Fibroblast of lung (primary cell): ENCODE measurements around the gene COL7A1.

Source experiments
- EZH2 ChIP-seq: IDR thresholded peaks from 2 replicates; pipeline ENCODE4 v1.5.1; 2012; ENCODE audit warnings: low read length, control low read depth, mild to moderate bottlenecking; ENCODE audit errors: missing control alignments
- TF ChIP-seq, protein P1 (sequence below), 2 donors: IDR thresholded peaks in 1 of 2; conservative IDR thresholded peaks in 1 of 2; 1 replicate in 1 of 2; 2 replicates in 1 of 2; pipeline ENCODE4 v1.5.1; 2011 to 2012; ENCODE audit warnings: low read length in 2 of 2, control low read depth in 1 of 2, inconsistent platforms in 1 of 2, low read depth in 1 of 2, mild to moderate bottlenecking in 1 of 2

DNA sequence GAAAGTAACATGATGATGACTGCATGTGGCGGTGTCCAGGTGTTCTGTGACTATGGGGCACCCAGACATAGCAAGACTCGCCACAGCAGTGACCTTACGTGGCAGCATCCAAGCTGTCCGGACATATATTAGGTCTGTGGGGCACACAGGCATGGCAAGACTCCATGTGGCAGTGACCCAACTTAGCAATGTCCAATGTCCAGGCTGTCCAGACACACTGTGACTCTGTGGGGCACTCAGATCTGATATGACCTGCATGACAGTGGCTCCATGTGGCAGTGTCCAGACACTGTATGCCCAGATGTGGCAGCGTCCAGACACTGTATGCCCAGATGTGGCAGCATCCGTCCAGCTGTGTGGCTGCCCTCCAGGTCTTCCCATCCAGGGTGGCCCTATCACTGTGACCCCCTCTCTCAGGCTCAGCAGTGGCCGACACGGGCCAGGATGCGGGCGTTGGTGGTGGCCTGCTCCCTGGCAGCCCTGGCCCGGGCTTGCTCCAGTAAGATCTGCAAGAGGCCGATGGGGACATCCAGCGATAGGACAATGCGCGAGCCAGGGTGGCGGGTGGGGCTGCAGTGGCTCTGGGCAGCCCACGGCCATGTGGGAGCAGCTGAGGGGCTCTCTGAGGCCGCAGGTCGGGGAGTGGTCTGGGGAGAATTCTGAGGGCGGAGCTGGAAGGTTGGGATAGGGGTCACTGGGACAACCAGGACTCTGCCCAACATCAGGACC lies 32.6 kb downstream of the COL7A1 start:
- TF ChIP-seq, protein P1, sequence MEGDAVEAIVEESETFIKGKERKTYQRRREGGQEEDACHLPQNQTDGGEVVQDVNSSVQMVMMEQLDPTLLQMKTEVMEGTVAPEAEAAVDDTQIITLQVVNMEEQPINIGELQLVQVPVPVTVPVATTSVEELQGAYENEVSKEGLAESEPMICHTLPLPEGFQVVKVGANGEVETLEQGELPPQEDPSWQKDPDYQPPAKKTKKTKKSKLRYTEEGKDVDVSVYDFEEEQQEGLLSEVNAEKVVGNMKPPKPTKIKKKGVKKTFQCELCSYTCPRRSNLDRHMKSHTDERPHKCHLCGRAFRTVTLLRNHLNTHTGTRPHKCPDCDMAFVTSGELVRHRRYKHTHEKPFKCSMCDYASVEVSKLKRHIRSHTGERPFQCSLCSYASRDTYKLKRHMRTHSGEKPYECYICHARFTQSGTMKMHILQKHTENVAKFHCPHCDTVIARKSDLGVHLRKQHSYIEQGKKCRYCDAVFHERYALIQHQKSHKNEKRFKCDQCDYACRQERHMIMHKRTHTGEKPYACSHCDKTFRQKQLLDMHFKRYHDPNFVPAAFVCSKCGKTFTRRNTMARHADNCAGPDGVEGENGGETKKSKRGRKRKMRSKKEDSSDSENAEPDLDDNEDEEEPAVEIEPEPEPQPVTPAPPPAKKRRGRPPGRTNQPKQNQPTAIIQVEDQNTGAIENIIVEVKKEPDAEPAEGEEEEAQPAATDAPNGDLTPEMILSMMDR (conservative IDR thresholded peaks at IDR 0.05 in 1 of 2, IDR thresholded peaks at IDR 0.05 in 1 of 2; ENCODE audit: low read depth in 1 of 2, low read length in 2 of 2) = no peak
- TF ChIP-seq EZH2 = no peak
